Prostate gland (tissue), 2 donors: ENCODE results near the gene ATP1A3. TPM values are rescaled to one million over a fixed set of nuclear protein-coding genes. Genes with fewer than 3 reads are reported as not detected.
A peak's percentile ranks its signal among the peaks of the same experiment; 100 is the strongest.
"Not testable (repeated sequence)": the region's sequence is repeated elsewhere in the genome, so short reads cannot be mapped to it uniquely, and the experiment has no call there.

ENCODE experiments used
- DNase-seq: peaks from one replicate; pipeline ENCODE4 v3.0.0-alpha.2; 2019; ENCODE audit warnings: low spot score
- H3K27ac ChIP-seq, 2 donors: fragments of 200-600 bp; sonication (generic); 2 replicates each; pipeline ENCODE4 v1.5.1; 2017 to 2019
- H3K27me3 ChIP-seq: fragments of 200-600 bp; sonication (generic); replicated peaks from 2 replicates; pipeline ENCODE4 v1.5.1; 2019; ENCODE audit not compliant: insufficient read depth
- H3K36me3 ChIP-seq, 2 donors: fragments of 200-600 bp; sonication (generic); 1 replicate in 1 of 2; 2 replicates in 1 of 2; pipeline versions ENCODE4 v1.5.1 to v1.8.1; 2017 to 2019
- H3K4me1 ChIP-seq: fragments of 200-600 bp; sonication (generic); replicated peaks from 2 replicates; pipeline ENCODE4 v1.5.1; 2019
- H3K4me3 ChIP-seq, 2 donors: fragments of 200-600 bp; sonication (generic); 2 replicates each; pipeline ENCODE4 v1.5.1; 2017 to 2019
- H3K9me3 ChIP-seq: fragments of 200-600 bp; sonication (generic); 2 replicates; pipeline ENCODE4 v1.5.1; 2017
- CTCF ChIP-seq, 4 experiments: fragments of 200-600 bp in 2 of 4; fragments of 450-650 bp in 2 of 4; sonication (generic) in 2 of 4; IDR thresholded peaks; 1 replicate in 3 of 4; 2 replicates in 1 of 4; pipeline ENCODE4 v1.5.1; 2016 to 2019; ENCODE audit warnings: antibody characterized with exemption in 4 of 4, mild to moderate bottlenecking in 2 of 4, moderate library complexity in 2 of 4
- POLR2A ChIP-seq: fragments of 450-650 bp; IDR thresholded peaks from one replicate; pipeline ENCODE4 v1.6.1; 2016; ENCODE audit warnings: antibody characterized with exemption, mild to moderate bottlenecking
- POLR2AphosphoS5 ChIP-seq: sonication (generic); formaldehyde crosslinking; IDR thresholded peaks from one replicate; pipeline ENCODE4 v1.6.1; 2017; ENCODE audit warnings: antibody characterized with exemption
- WGBS: methylation state at CpG from one replicate; pipeline ENCODE4 v1.1.5; 2018; 5-methylcytosine and 5-hydroxymethylcytosine counted together
- intact Hi-C: fragments of 100-400 bp; cut with DNase I; formaldehyde crosslinking; loops from one replicate; pipeline ENCODE4 v1.14.2; 2022
- total RNA-seq, 2 donors: library from RNA; depleted of rRNA; stranded (reverse); fragments of >200 nt; gene quantifications; one replicate each; pipeline ENCODE4 v1.1.0, GENCODE V29; 2016

The ATP1A3 gene
- total RNA-seq, result 1 to 10 TPM in 1 of 2 donors, under 1 TPM in 1; 0.27 to 3.7 TPM

GRCh38 chr19:41993612-41994483 is at the start of gene ATP1A3:
ATP1A3 (minus strand) TSS chr19:41994230; CDS start chr19:41994076, 154 bp downstream.
- Histone ChIP-seq H3K27me3 (peaks cover 22% of the 10 kb centered on the region), H3K27ac (no peak within 1 kb of the TSS), H3K4me3 (peak within 1 kb of the TSS; percentile 22 to 30), H3K4me1 (no peaks in the 10 kb centered on the region), H3K36me3 (no peaks in the 10 kb centered on the region), H3K9me3 (no peaks in the 10 kb centered on the region)
- no peak for TF ChIP-seq POLR2A
- no peak for TF ChIP-seq POLR2AphosphoS5
- no peak for TF ChIP-seq CTCF (IDR thresholded peaks at IDR 0.05)
- under 1% methylated on average over 55 of the region's 84 CpGs for WGBS
- intact Hi-C loops, result no loop called here
- DNase-seq, result peak; percentile 21

GRCh38 chr19:42042455-42043170 is 48.6 kb upstream of the ATP1A3 start:
- Histone ChIP-seq H3K27me3 (no peaks in the 10 kb centered on the region), H3K4me3 (no peak overlapping the region), H3K27ac (no peak overlapping the region), H3K36me3 (no peaks in the 10 kb centered on the region), H3K9me3 (no peaks in the 10 kb centered on the region), H3K4me1 (no peaks in the 10 kb centered on the region)
- TF ChIP-seq POLR2A, result no peak
- no peak for TF ChIP-seq POLR2AphosphoS5
- no peak for TF ChIP-seq CTCF (IDR thresholded peaks at IDR 0.05)
- WGBS, result 91% methylated on average over 30 of the region's 30 CpGs
- intact Hi-C loops, result no loop called here
- no peak for DNase-seq

GRCh38 chr19:42040491-42040890 is 46.5 kb upstream of the ATP1A3 start:
- 88% methylated on average over 9 of the region's 9 CpGs for WGBS

GRCh38 chr19:42040031-42040430 is 46.0 kb upstream of the ATP1A3 start:
- intact Hi-C loops, result no loop called here
- no peak for TF ChIP-seq POLR2A
- TF ChIP-seq CTCF (IDR thresholded peaks at IDR 0.05), result no peak
- TF ChIP-seq POLR2AphosphoS5, result no peak

More at GRCh38 chr19:42040491-42040890, 46.5 kb upstream of the ATP1A3 start:
- H3K27ac ChIP-seq, H3K4me3 ChIP-seq, H3K9me3 ChIP-seq, intact Hi-C loops, H3K27me3 ChIP-seq, H3K36me3 ChIP-seq, H3K4me1 ChIP-seq, DNase-seq: not testable (repeated sequence)

GRCh38 chr19:42038666-42039065 is 44.6 kb upstream of the ATP1A3 start:
- TF ChIP-seq CTCF (IDR thresholded peaks at IDR 0.05), result no peak
- TF ChIP-seq POLR2A, result no peak
- H3K27ac ChIP-seq, result no peak overlapping the region
- intact Hi-C loops, result no loop called here
- no peak overlapping the region for H3K4me3 ChIP-seq
- H3K4me1 ChIP-seq, result no peaks in the 10 kb centered on the region
- 53% methylated on average over 6 of the region's 6 CpGs for WGBS
- H3K27me3 ChIP-seq, result no peaks in the 10 kb centered on the region
- no peak for DNase-seq
- no peaks in the 10 kb centered on the region for H3K9me3 ChIP-seq
- H3K36me3 ChIP-seq, result no peaks in the 10 kb centered on the region

More at GRCh38 chr19:42040031-42040430, 46.0 kb upstream of the ATP1A3 start:
- no peaks in the 10 kb centered on the region for H3K4me1 ChIP-seq
- H3K36me3 ChIP-seq, result no peaks in the 10 kb centered on the region
- DNase-seq, result no peak
- H3K4me3 ChIP-seq, result no peak overlapping the region
- H3K27me3 ChIP-seq, result no peaks in the 10 kb centered on the region
- H3K27ac ChIP-seq, result no peak overlapping the region
- H3K9me3 ChIP-seq, result no peaks in the 10 kb centered on the region
